GM12891 (cell line): ENCODE data around the gene AGPAT4.

Experiments used
- PAX5 ChIP-seq: IDR thresholded peaks from 2 replicates; pipeline ENCODE4 v1.6.1; 2011; ENCODE audit warnings: low read length, moderate library complexity, mild to moderate bottlenecking; ENCODE audit not compliant: insufficient read depth, severe bottlenecking
- POLR2A ChIP-seq: IDR thresholded peaks from 2 replicates; pipeline ENCODE4 v1.6.1; 2011; ENCODE audit warnings: low read depth, low read length, control low read depth
- POLR2AphosphoS5 ChIP-seq: IDR thresholded peaks from 2 replicates; pipeline ENCODE4 v1.6.1; 2011; ENCODE audit warnings: low read depth, low read length, control low read depth
- POU2F2 ChIP-seq: IDR thresholded peaks from 2 replicates; pipeline ENCODE4 v1.6.1; 2011; ENCODE audit warnings: low read depth, mild to moderate bottlenecking, control low read depth, low read length, moderate library complexity
- SPI1 ChIP-seq: IDR thresholded peaks from 2 replicates; pipeline ENCODE4 v1.6.1; 2011; ENCODE audit warnings: low read depth, low read length, control low read depth
- TAF1 ChIP-seq: IDR thresholded peaks from 2 replicates; pipeline ENCODE4 v1.6.1; 2011; ENCODE audit warnings: low read depth, low read length, control low read depth

DNA sequence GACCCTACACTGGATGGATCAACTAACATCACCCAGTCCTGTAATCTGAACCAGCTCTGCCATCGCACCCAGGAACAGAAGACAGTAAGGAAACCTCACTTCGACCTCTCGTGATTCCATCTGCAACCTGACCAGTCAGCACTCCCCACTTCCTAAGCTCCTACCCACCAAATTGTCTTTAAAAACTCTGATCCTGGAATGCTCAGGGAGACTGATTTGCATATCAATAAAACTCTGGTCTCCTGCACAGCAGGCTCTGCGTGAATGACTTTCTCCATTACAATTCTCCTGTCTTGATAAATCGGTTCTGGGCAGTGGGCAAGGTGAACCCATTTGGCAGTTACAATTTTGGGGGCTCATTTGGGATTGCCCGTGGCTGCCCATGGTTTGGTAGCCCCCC lies 18.3 kb upstream of the AGPAT4 start:
- TF ChIP-seq POLR2A, result no peak
- TF ChIP-seq TAF1, result no peak
- TF ChIP-seq POLR2AphosphoS5, result no peak
- TF ChIP-seq PAX5, result no peak
- TF ChIP-seq SPI1, result no peak
- no peak for TF ChIP-seq POU2F2
